ENCODE measurements around the gene CYSLTR1. TPM values are rescaled to one million over a fixed set of nuclear protein-coding genes. Genes with fewer than 3 reads are reported as not detected.
"Not testable (repeated sequence)": the region's sequence is repeated elsewhere in the genome, so short reads cannot be mapped to it uniquely, and the experiment has no call there.

The CYSLTR1 gene
- total RNA-seq, 1 donor from 2014 or later: not detected

GRCh38 chrX:78307665-78308064, 19.7 kb downstream of the CYSLTR1 start:
- Mint-ChIP-seq H3K27me3 (ENCODE audit: low read depth, unreplicated experiment) (no peaks in the 10 kb centered on the region), H3K4me3 (ENCODE audit: unreplicated experiment) (no peak overlapping the region), H3K27ac (ENCODE audit: unreplicated experiment) (no peak overlapping the region), H3K36me3 (ENCODE audit: low read depth, unreplicated experiment) (no peaks in the 10 kb centered on the region), H3K9me3 (ENCODE audit: unreplicated experiment) (no peaks in the 10 kb centered on the region), H3K4me1 (ENCODE audit: low read depth, unreplicated experiment) (no peaks in the 10 kb centered on the region)
- H3K9me3 ChIP-seq (ENCODE audit: insufficient read depth, low read depth, low read length): no peaks in the 10 kb centered on the region
- no peak overlapping the region for H3K27ac ChIP-seq (ENCODE audit: low read depth, low read length)
- no peaks in the 10 kb centered on the region for H4K20me1 ChIP-seq (ENCODE audit: insufficient read depth, low read length)
- H2AFZ ChIP-seq (ENCODE audit: low read depth, low read length): no peak overlapping the region
- H3K4me1 ChIP-seq (ENCODE audit: insufficient read depth, low read length): no peaks in the 10 kb centered on the region
- FAIRE-seq (no peak), DNase-seq (ENCODE audit: low read depth) (no peak)
- H3K4me3 ChIP-seq (ENCODE audit: insufficient read depth, low read depth, low read length): no peak overlapping the region
- H3K79me2 ChIP-seq (ENCODE audit: insufficient read depth, low read length): no peaks in the 10 kb centered on the region
- H3K4me2 ChIP-seq (ENCODE audit: low read length): no peak overlapping the region
- H3K9ac ChIP-seq (ENCODE audit: low read length): no peak overlapping the region
- TF ChIP-seq CTCF (IDR thresholded peaks at IDR 0.05; ENCODE audit: insufficient read depth, low read depth, low read length): no peak
- no peak for TF ChIP-seq EZH2 (IDR thresholded peaks at IDR 0.05; ENCODE audit: insufficient read depth, low read length)
- no peaks in the 10 kb centered on the region for H3K36me3 ChIP-seq (ENCODE audit: insufficient read depth, low read length)
- no peaks in the 10 kb centered on the region for H3K27me3 ChIP-seq (ENCODE audit: insufficient read depth, low read length)

- H3K4me1 Mint-ChIP-seq (ENCODE audit: low read depth, unreplicated experiment): no peaks in the 10 kb centered on the region
- no peak overlapping the region for H3K4me3 Mint-ChIP-seq (ENCODE audit: unreplicated experiment)
- Histone ChIP-seq H3K4me2 (ENCODE audit: low read length) (no peak overlapping the region), H3K36me3 (ENCODE audit: insufficient read depth, low read length) (no peaks in the 10 kb centered on the region), H3K27ac (ENCODE audit: low read depth, low read length) (no peak overlapping the region), H4K20me1 (ENCODE audit: insufficient read depth, low read length) (no peaks in the 10 kb centered on the region), H2AFZ (ENCODE audit: low read depth, low read length) (no peak overlapping the region), H3K4me3 (ENCODE audit: insufficient read depth, low read depth, low read length) (no peak overlapping the region), H3K4me1 (ENCODE audit: insufficient read depth, low read length) (no peaks in the 10 kb centered on the region), H3K79me2 (ENCODE audit: insufficient read depth, low read length) (no peaks in the 10 kb centered on the region), H3K9ac (ENCODE audit: low read length) (no peak overlapping the region), H3K27me3 (ENCODE audit: insufficient read depth, low read length) (no peaks in the 10 kb centered on the region), H3K9me3 (ENCODE audit: insufficient read depth, low read depth, low read length) (no peaks in the 10 kb centered on the region)
- DNase-seq (ENCODE audit: low read depth): no peak
- no peaks in the 10 kb centered on the region for H3K27me3 Mint-ChIP-seq (ENCODE audit: low read depth, unreplicated experiment)
- TF ChIP-seq EZH2 (IDR thresholded peaks at IDR 0.05; ENCODE audit: insufficient read depth, low read length) (no peak), CTCF (IDR thresholded peaks at IDR 0.05; ENCODE audit: insufficient read depth, low read depth, low read length) (no peak)
- no peak overlapping the region for H3K27ac Mint-ChIP-seq (ENCODE audit: unreplicated experiment)
- no peaks in the 10 kb centered on the region for H3K36me3 Mint-ChIP-seq (ENCODE audit: low read depth, unreplicated experiment)
- no peaks in the 10 kb centered on the region for H3K9me3 Mint-ChIP-seq (ENCODE audit: unreplicated experiment)
- FAIRE-seq: no peak
Measured at GRCh38 chrX:78303086-78303485, 24.3 kb downstream of the CYSLTR1 start.

- not testable (repeated sequence) for H3K36me3 Mint-ChIP-seq (ENCODE audit: low read depth, unreplicated experiment); H3K36me3 ChIP-seq (ENCODE audit: insufficient read depth, low read length); H2AFZ ChIP-seq (ENCODE audit: low read depth, low read length); H3K4me1 Mint-ChIP-seq (ENCODE audit: low read depth, unreplicated experiment); H3K27me3 ChIP-seq (ENCODE audit: insufficient read depth, low read length); H3K79me2 ChIP-seq (ENCODE audit: insufficient read depth, low read length); H3K4me1 ChIP-seq (ENCODE audit: insufficient read depth, low read length); DNase-seq (ENCODE audit: low read depth); H3K9me3 ChIP-seq (ENCODE audit: insufficient read depth, low read depth, low read length); FAIRE-seq; H3K4me3 ChIP-seq (ENCODE audit: insufficient read depth, low read depth, low read length); H3K4me2 ChIP-seq (ENCODE audit: low read length); H4K20me1 ChIP-seq (ENCODE audit: insufficient read depth, low read length); H3K9me3 Mint-ChIP-seq (ENCODE audit: unreplicated experiment); H3K27ac Mint-ChIP-seq (ENCODE audit: unreplicated experiment); H3K4me3 Mint-ChIP-seq (ENCODE audit: unreplicated experiment); H3K27ac ChIP-seq (ENCODE audit: low read depth, low read length); H3K27me3 Mint-ChIP-seq (ENCODE audit: low read depth, unreplicated experiment); H3K9ac ChIP-seq (ENCODE audit: low read length)
Measured at GRCh38 chrX:78300933-78301332, 26.5 kb downstream of the CYSLTR1 start.

Data from astrocyte (in vitro differentiated cells and primary cell).